K562 (cell line): ENCODE data around the gene OR2D2. TPM values are rescaled to one million over a fixed set of nuclear protein-coding genes. Genes with fewer than 3 reads are reported as not detected.
"Not testable (repeated sequence)": the region's sequence is repeated elsewhere in the genome, so short reads cannot be mapped to it uniquely, and the experiment has no call there.

ENCODE experiments used
- ATAC-seq: fragments of 200-7000 bp; cut with Tn5 transposase; 3 replicates; pipeline ENCODE4 v1.9.1; 2020; ENCODE audit warnings: moderate library complexity
- BruUV-seq: library from RNA; stranded (reverse); fragments of 400-500 nt; replicated peaks from 2 replicates; lab custom pipeline; 2021; lab: Mats Ljungman, UMichigan
- CTCF ChIA-PET: fragments of 300-600 bp; formaldehyde crosslinking; extraction: SDS; loops from one replicate; lab custom pipeline; 2021; ENCODE audit warnings: low intra/inter-chr PET ratio; lab: Yijun Ruan, JAX
- POLR2A ChIA-PET: fragments of 300-600, 350-650 bp; sonication (Branson Sonifier 250); formaldehyde crosslinking; extraction: SDS; loops from one replicate; lab custom pipeline; 2021; ENCODE audit warnings: antibody characterized with exemption, inconsistent platforms; lab: Yijun Ruan, JAX
- DNase-seq, 4 experiments: peaks; one replicate each; pipeline versions ENCODE4 v3.0.0 to v3.0.0-alpha.2; 2011 to 2018; ENCODE audit warnings: low spot score in 3 of 4, mixed read lengths in 3 of 4; ENCODE audit errors: extremely low read depth in 1 of 4
- FAIRE-seq: peaks from 2 replicates; lab custom pipeline; 2011; peaks lifted over from hg19 to GRCh38; lab: Jason Lieb, UNC
- H2AFZ ChIP-seq: 2 replicates; pipeline ENCODE4 v1.6.0; 2011; ENCODE audit warnings: low read depth, low read length, control low read depth, inconsistent platforms
- H3K27ac ChIP-seq: fragments of 200-600 bp; 3 replicates; pipeline ENCODE4 v1.8.0; 2011; ENCODE audit warnings: low read depth, mild to moderate bottlenecking, control low read depth, inconsistent platforms, low read length, moderate library complexity, mixed read lengths; ENCODE audit errors: extremely low read depth
- H3K27me3 ChIP-seq, 2 experiments: fragments of 300-600 bp in 1 of 2; 2 replicates in 1 of 2; 3 replicates in 1 of 2; pipeline versions ENCODE4 v1.6.0 to v1.8.0; 2011; ENCODE audit warnings: inconsistent platforms in 2 of 2, low read length in 2 of 2, mild to moderate bottlenecking in 1 of 2, mixed read lengths in 1 of 2, moderate library complexity in 1 of 2; ENCODE audit not compliant: control insufficient read depth in 2 of 2, insufficient read depth in 2 of 2
- H3K36me3 ChIP-seq: fragments of 300-600 bp; 3 replicates; pipeline ENCODE4 v1.8.0; 2011; ENCODE audit warnings: mild to moderate bottlenecking, low read length, inconsistent platforms; ENCODE audit not compliant: control insufficient read depth, insufficient read depth
- H3K4me1 ChIP-seq, 2 experiments: fragments of 200-600 bp in 1 of 2; replicated peaks in 1 of 2; 2 replicates in 1 of 2; 3 replicates in 1 of 2; pipeline versions ENCODE4 v1.5.1 to v1.8.0; 2011; ENCODE audit warnings: inconsistent platforms in 2 of 2, low read length in 2 of 2, mild to moderate bottlenecking in 1 of 2, mixed read lengths in 1 of 2, moderate library complexity in 1 of 2; ENCODE audit not compliant: control insufficient read depth in 2 of 2, insufficient read depth in 2 of 2
- H3K4me2 ChIP-seq: 2 replicates; pipeline ENCODE4 v1.6.1; 2011; ENCODE audit warnings: low read length, control low read depth, inconsistent platforms, mixed read lengths; ENCODE audit not compliant: insufficient read depth
- H3K4me3 ChIP-seq: fragments of 200-600 bp; sonication (generic), shearing (Covaris generic); 2 replicates; pipeline ENCODE4 v1.5.1; 2016; ENCODE audit warnings: control low read depth, inconsistent platforms
- H3K79me2 ChIP-seq: fragments of 200-600 bp; 3 replicates; pipeline ENCODE4 v1.8.0; 2011; ENCODE audit warnings: low read length, inconsistent platforms; ENCODE audit not compliant: control insufficient read depth, insufficient read depth
- H3K9ac ChIP-seq, 2 experiments: 2 replicates each; pipeline versions ENCODE4 v1.6.0 to v1.6.1; 2011; ENCODE audit warnings: low read depth in 2 of 2, low read length in 2 of 2, control low read depth in 1 of 2, inconsistent platforms in 1 of 2, mild to moderate bottlenecking in 1 of 2, mixed read lengths in 1 of 2; ENCODE audit not compliant: insufficient read depth in 1 of 2
- H3K9me1 ChIP-seq: one replicate; pipeline ENCODE4 v1.6.0; 2011; ENCODE audit warnings: inconsistent platforms, mild to moderate bottlenecking, low read length, moderate library complexity; ENCODE audit not compliant: control insufficient read depth, insufficient read depth
- H3K9me3 ChIP-seq: replicated peaks from 2 replicates; pipeline ENCODE4 v1.5.1; 2011; ENCODE audit warnings: low read depth, low read length, inconsistent platforms; ENCODE audit not compliant: control insufficient read depth, insufficient read depth
- H4K20me1 ChIP-seq: replicated peaks from 2 replicates; pipeline ENCODE4 v1.6.1; 2011; ENCODE audit warnings: low read length, inconsistent platforms, mixed read lengths; ENCODE audit not compliant: control insufficient read depth, insufficient read depth
- BCOR ChIP-seq: fragments of 450-650 bp; IDR thresholded peaks from 2 replicates; pipeline ENCODE4 v1.6.1; 2016
- BRCA1 ChIP-seq, 2 experiments: fragments of 450-650 bp in 1 of 2; sonication (generic) in 1 of 2; formaldehyde crosslinking in 1 of 2; IDR thresholded peaks; 2 replicates each; pipeline versions ENCODE4 v1.5.0 to v1.6.1; 2017 to 2020; ENCODE audit warnings: mild to moderate bottlenecking in 1 of 2, missing genetic modification reagents in 1 of 2
- C11orf30 ChIP-seq: fragments of 450-650 bp; IDR thresholded peaks from 2 replicates; pipeline ENCODE4 v1.6.1; 2016; ENCODE audit warnings: low read depth, mild to moderate bottlenecking
- CHD2 ChIP-seq: IDR thresholded peaks from 2 replicates; pipeline ENCODE4 v1.6.1; 2011; ENCODE audit warnings: low read depth, low read length
- ELK1 ChIP-seq: sonication (generic); formaldehyde crosslinking; IDR thresholded peaks from 2 replicates; pipeline ENCODE4 v1.8.1; 2022; ENCODE audit warnings: missing genetic modification reagents
- ZNF280A ChIP-seq: fragments of 450-650 bp; IDR thresholded peaks from 2 replicates; pipeline ENCODE4 v1.6.1; 2018; ENCODE audit warnings: mild to moderate bottlenecking, low read depth; ENCODE audit not compliant: partially characterized antibody
- ZNF316 ChIP-seq: fragments of 450-650 bp; IDR thresholded peaks from 2 replicates; pipeline ENCODE4 v1.6.1; 2016
- WGBS: fragments of 100-300 bp; shearing (Covaris generic); methylation state at CpG from one replicate; pipeline ENCODE4 v1.1.6; 2016; ENCODE audit warnings: low coverage, mixed read lengths; ENCODE audit not compliant: insufficient coverage; ENCODE audit errors: missing lambda C conversion rate; 5-methylcytosine and 5-hydroxymethylcytosine counted together
- in situ Hi-C: fragments of 300-500 bp; cut with MboI; formaldehyde crosslinking; loops from 4 replicates; pipeline ENCODE4 v1.15.0; 2018; ENCODE audit warnings: inconsistent platforms, mixed read lengths
- intact Hi-C: fragments of 100-400 bp; cut with micrococcal nuclease; formaldehyde crosslinking; loops from 2 replicates; pipeline ENCODE4 v1.14.2; 2022
- polyA plus RNA-seq, 8 experiments: library from polyadenylated mRNA; depleted of rRNA in 4 of 8; stranded (reverse) in 5 of 8; unstranded in 3 of 8; fragments of >200 nt; fragmentation: Nextera tagmentation in 2 of 8; fragmentation: Illumina TruSeq in 1 of 8; extraction: Ambion mirVana in 2 of 8; extraction: Trizol in 1 of 8; gene quantifications; 2 replicates each; pipeline versions ENCODE4 v1.2.1 to v1.2.3, GENCODE V29; 2011 to 2014; ENCODE audit warnings: inconsistent platforms in 1 of 8, missing spikeins in 1 of 8
- total RNA-seq, 7 experiments: library from RNA; depleted of rRNA in 6 of 7; stranded (reverse); fragments of >200 nt in 6 of 7; fragmentation: Illumina TruSeq in 2 of 7; extraction: Trizol in 2 of 7; gene quantifications; 2 replicates each; pipeline versions ENCODE4 v1.2.1 to v1.2.3, GENCODE V29; 2011 to 2021; ENCODE audit warnings: low replicate concordance in 1 of 7

The OR2D2 gene
- total and polyA plus RNA-seq, 9 of the 15 experiments (the other 6 are each of a cell fraction or from before 2014, with no cell fraction given) = 0.10 to 1.0 (median 0.57) TPM; not detected in 2

GRCh38 chr11:6911378-6911777 is 19.1 kb upstream of the OR2D2 start:
- Histone ChIP-seq H4K20me1 (no peaks in the 10 kb centered on the region), H3K9me1 (no peaks in the 10 kb centered on the region), H3K36me3 (no peaks in the 10 kb centered on the region), H2AFZ (no peak overlapping the region), H3K27me3 (no peaks in the 10 kb centered on the region), H3K4me1 (no peaks in the 10 kb centered on the region), H3K9me3 (no peaks in the 10 kb centered on the region), H3K27ac (no peak overlapping the region), H3K79me2 (no peaks in the 10 kb centered on the region), H3K4me2 (no peak overlapping the region), H3K4me3 (no peak overlapping the region), H3K9ac (no peak overlapping the region)
- 41% methylated on average over 3 of the region's 3 CpGs for WGBS
- no TSS peak for BruUV-seq
- in situ Hi-C loops = no loop called here
- ChIA-PET POLR2A (interaction anchor here (1.0 kb wide), 1 partner anchor 15 kb away, joined by 3 read pairs; the partner anchor contains the start of gene ZNF215), CTCF (no interaction called here)
- ATAC-seq (no peak; the same call in 2 of the 3 replicates), FAIRE-seq (no peak), DNase-seq (no peak)
- intact Hi-C loops = no loop called here
- TF ChIP-seq ZNF316 (peak; percentile 61), BRCA1 (IDR thresholded peaks at IDR 0.05) (no peak), BRCA1 (CRISPR knock-in tag; IDR thresholded peaks at IDR 0.05) (no peak), C11orf30 (peak; percentile 64; the same call in 1 of the 2 replicates), ELK1 (no peak), CHD2 (no peak), ZNF280A (no peak), BCOR (no peak)

- H3K4me3 ChIP-seq, H3K79me2 ChIP-seq, H3K9me1 ChIP-seq, in situ Hi-C loops, ATAC-seq, H3K4me2 ChIP-seq, H4K20me1 ChIP-seq, H3K4me1 ChIP-seq, DNase-seq, H3K36me3 ChIP-seq, H3K27me3 ChIP-seq, H3K9ac ChIP-seq, FAIRE-seq, H3K9me3 ChIP-seq, H3K27ac ChIP-seq, BruUV-seq: not testable (repeated sequence)
- POLR2A ChIA-PET = interaction anchor here (0.9 kb wide), 1 partner anchor 16 kb away, joined by 3 read pairs; no protein-coding TSS in a partner anchor
- 0 out of 2 replicates have a peak overlapping the region, but pooled peaks have one; percentile 32 for H2AFZ ChIP-seq
- intact Hi-C loops = loop anchor here (10.0 kb wide), 1 partner anchor 90 kb away; no protein-coding TSS in a partner anchor
- WGBS = 10% methylated on average over 12 of the region's 13 CpGs
- CTCF ChIA-PET = interaction anchor here (0.6 kb wide), 1 partner anchor 1291 kb away, joined by 3 read pairs; no protein-coding TSS in a partner anchor
Observed at GRCh38 chr11:6904804-6905203, 12.5 kb upstream of the OR2D2 start.
